Liver (tissue), 9 donors: ENCODE results near the gene NCBP1. TPM values are rescaled to one million over a fixed set of nuclear protein-coding genes. Genes with fewer than 3 reads are reported as not detected.
A peak's percentile ranks its signal among the peaks of the same experiment; 100 is the strongest.
"Not testable (repeated sequence)": the region's sequence is repeated elsewhere in the genome, so short reads cannot be mapped to it uniquely, and the experiment has no call there.

Source experiments
- DNase-seq: peaks from one replicate; pipeline ENCODE4 v3.0.0-alpha.2; 2017; ENCODE audit warnings: low spot score
- H3K27ac ChIP-seq, 2 donors: one replicate each; pipeline ENCODE4 v1.7.0; 2013; ENCODE audit warnings: inconsistent platforms in 2 of 2, low read length in 2 of 2, control low read depth in 1 of 2, low read depth in 1 of 2, mild to moderate bottlenecking in 1 of 2
- H3K27me3 ChIP-seq, 4 donors: one replicate each; pipeline versions ENCODE4 v1.6.1 to v1.7.0; 2013; ENCODE audit warnings: low read length in 3 of 4, inconsistent platforms in 1 of 4, mild to moderate bottlenecking in 1 of 4, moderate library complexity in 1 of 4; ENCODE audit not compliant: control insufficient read depth in 4 of 4, insufficient read depth in 4 of 4
- H3K36me3 ChIP-seq, 4 donors: one replicate each; pipeline versions ENCODE4 v1.6.1 to v1.7.0; 2013; ENCODE audit warnings: low read length in 3 of 4, mild to moderate bottlenecking in 3 of 4, low read depth in 1 of 4, moderate library complexity in 1 of 4; ENCODE audit not compliant: control insufficient read depth in 4 of 4, insufficient read depth in 3 of 4
- H3K4me1 ChIP-seq, 4 donors: one replicate each; pipeline versions ENCODE4 v1.6.1 to v1.7.0; 2013; ENCODE audit warnings: low read length in 3 of 4, mild to moderate bottlenecking in 3 of 4, moderate library complexity in 1 of 4; ENCODE audit not compliant: control insufficient read depth in 4 of 4, insufficient read depth in 4 of 4
- H3K4me3 ChIP-seq, 3 donors: one replicate each; pipeline versions ENCODE4 v1.6.1 to v1.7.0; 2013; ENCODE audit warnings: low read length in 3 of 3, control low read depth in 1 of 3, low read depth in 1 of 3, mild to moderate bottlenecking in 1 of 3
- H3K9ac ChIP-seq, 2 donors: one replicate each; pipeline ENCODE4 v1.7.0; 2013; ENCODE audit warnings: low read length in 2 of 2, mild to moderate bottlenecking in 2 of 2, moderate library complexity in 2 of 2, control low read depth in 1 of 2, low read depth in 1 of 2
- H3K9me3 ChIP-seq, 4 donors: one replicate each; pipeline versions ENCODE4 v1.6.1 to v1.7.0; 2013; ENCODE audit warnings: low read length in 3 of 4; ENCODE audit not compliant: control insufficient read depth in 4 of 4
- CTCF ChIP-seq: fragments of 150-350 bp; IDR thresholded peaks from 2 replicates; pipeline ENCODE4 v1.5.1; 2017; ENCODE audit warnings: improper control_type of control experiment, low read depth, low read length; ENCODE audit not compliant: missing input control
- FOXA1 ChIP-seq: IDR thresholded peaks from 2 replicates; pipeline ENCODE4 v1.6.1; 2016; ENCODE audit warnings: antibody characterized with exemption
- HNF4G ChIP-seq: IDR thresholded peaks from 2 replicates; pipeline ENCODE4 v1.6.1; 2016; ENCODE audit warnings: antibody characterized with exemption
- NR2F2 ChIP-seq: IDR thresholded peaks from 2 replicates; pipeline ENCODE4 v1.6.1; 2016; ENCODE audit warnings: antibody characterized with exemption
- RAD21 ChIP-seq, 2 donors: IDR thresholded peaks; 2 replicates each; pipeline ENCODE4 v1.6.1; 2016; ENCODE audit warnings: antibody characterized with exemption in 2 of 2, mild to moderate bottlenecking in 2 of 2
- REST ChIP-seq: IDR thresholded peaks from 2 replicates; pipeline ENCODE4 v1.6.1; 2016; ENCODE audit warnings: antibody characterized with exemption, mild to moderate bottlenecking
- SP1 ChIP-seq: IDR thresholded peaks from 2 replicates; pipeline ENCODE4 v1.6.1; 2018; ENCODE audit warnings: antibody characterized with exemption, mild to moderate bottlenecking
- YY1 ChIP-seq: IDR thresholded peaks from 2 replicates; pipeline ENCODE4 v1.6.1; 2016; ENCODE audit warnings: antibody characterized with exemption, mild to moderate bottlenecking
- WGBS: extraction: QIAGEN DNeasy Blood & Tissue Kit; methylation state at CpG from one replicate; pipeline ENCODE4 v1.1.7; 2013; 5-methylcytosine and 5-hydroxymethylcytosine counted together
- polyA plus RNA-seq, 2 donors: library from polyadenylated mRNA; stranded (reverse) in 1 of 2; unstranded in 1 of 2; fragments of 200-250 nt in 1 of 2; fragments of >200 nt in 1 of 2; fragmentation: Nextera tagmentation in 1 of 2; extraction: Ambion mirVana in 1 of 2; gene quantifications; one replicate each; pipeline versions ENCODE4 v1.2.1 to v1.2.3, GENCODE V29; 2013 to 2015
- total RNA-seq, 2 donors: library from RNA; depleted of rRNA; stranded (reverse); fragments of >200 nt; gene quantifications; one replicate each; pipeline ENCODE4 v1.2.3, GENCODE V29; 2014
- donor health status: healthy.
- donor health status: healthy.
- donor health status: healthy.
- donor health status: healthy.
- donor health status: healthy.

Gene NCBP1
- total and polyA plus RNA-seq, 4 donors = 6.6 to 16.6 (median 12.5) TPM

- peaks cover 1 to 28% (median 13%) of the 10 kb centered on the region in 4 donors for H3K36me3 ChIP-seq
- TF ChIP-seq YY1 (no peak), RAD21 (IDR thresholded peaks at IDR 0.05) (peak; percentile 92 to 95), FOXA1 (no peak), HNF4G (no peak), CTCF (peak; percentile 83), SP1 (no peak), REST (no peak)
- H3K4me3 ChIP-seq = no peak overlapping the region
- no peak overlapping the region for H3K27ac ChIP-seq
- H3K9ac ChIP-seq = no peak overlapping the region
- H3K9me3 ChIP-seq = no peaks in the 10 kb centered on the region
- no peaks in the 10 kb centered on the region for H3K27me3 ChIP-seq
- DNase-seq = peak; percentile 60
- peaks cover 0 to 3% (median 0%) of the 10 kb centered on the region in 4 donors for H3K4me1 ChIP-seq
These were observed 18.1 kb upstream of the NCBP1 start for GRCh38 chr9:97615439-97616072.

- TF ChIP-seq NR2F2 = no peak
- Histone ChIP-seq H3K36me3 (peaks cover 1 to 14% (median 4%) of the 10 kb centered on the region in 4 donors), H3K4me1 (peaks cover 0 to 3% (median 0%) of the 10 kb centered on the region in 4 donors), H3K4me3 (no peak overlapping the region), H3K9ac (no peak overlapping the region), H3K27ac (no peak overlapping the region), H3K9me3 (no peaks in the 10 kb centered on the region), H3K27me3 (no peaks in the 10 kb centered on the region)
- DNase-seq = no peak
- WGBS = 94% methylated on average over 1 of the region's 1 CpG
These were observed 15.6 kb upstream of the NCBP1 start for GRCh38 chr9:97617939-97618416.

GRCh38 chr9:97620063-97620462 lies 13.6 kb upstream of the NCBP1 start:
- not testable (repeated sequence) for H3K9me3 ChIP-seq, H3K27ac ChIP-seq, H3K27me3 ChIP-seq, H3K9ac ChIP-seq, H3K4me3 ChIP-seq, H3K4me1 ChIP-seq, DNase-seq
- peaks cover 1 to 11% (median 8%) of the 10 kb centered on the region in 4 donors for H3K36me3 ChIP-seq
- WGBS = 97% methylated on average over 2 of the region's 2 CpGs

GRCh38 chr9:97622483-97622882 lies 11.1 kb upstream of the NCBP1 start:
- not testable (repeated sequence) for H3K4me3 ChIP-seq, DNase-seq, H3K27me3 ChIP-seq, H3K4me1 ChIP-seq, H3K9ac ChIP-seq, H3K36me3 ChIP-seq, H3K9me3 ChIP-seq, H3K27ac ChIP-seq
- 97% methylated on average over 5 of the region's 5 CpGs for WGBS
